Memory B cell (primary cell): ENCODE measurements around the gene POSTN.
"Not testable (repeated sequence)": the region's sequence is repeated elsewhere in the genome, so short reads cannot be mapped to it uniquely, and the experiment has no call there.

ENCODE experiments used
- ATAC-seq: fragments of 150-1000 bp; cut with Tn5 transposase; 2 replicates; pipeline ENCODE4 v1.10.0; 2021; ENCODE audit warnings: low read depth, mild to moderate bottlenecking, moderate library complexity
- DNase-seq, 2 donors: peaks; one replicate each; pipeline ENCODE4 v3.0.0; 2022; ENCODE audit warnings: low spot score in 2 of 2
- H3K27ac Mint-ChIP-seq: one replicate; pipeline ENCODE4 v1.8.0; 2022; ENCODE audit warnings: mild to moderate bottlenecking, moderate library complexity, mixed read lengths
- H3K27me3 Mint-ChIP-seq: one replicate; pipeline ENCODE4 v1.8.0; 2022; ENCODE audit warnings: mixed read lengths
- H3K36me3 Mint-ChIP-seq: one replicate; pipeline ENCODE4 v1.8.0; 2022; ENCODE audit warnings: mild to moderate bottlenecking, mixed read lengths
- H3K4me1 Mint-ChIP-seq: one replicate; pipeline ENCODE4 v1.8.0; 2022; ENCODE audit warnings: mixed read lengths
- H3K4me3 Mint-ChIP-seq: one replicate; pipeline ENCODE4 v1.8.0; 2022; ENCODE audit warnings: mild to moderate bottlenecking, moderate library complexity, mixed read lengths
- H3K9me3 Mint-ChIP-seq: one replicate; pipeline ENCODE4 v1.8.0; 2022; ENCODE audit warnings: mixed read lengths

POSTN gene

GRCh38 chr13:37565425-37565824 lies 33.1 kb downstream of the POSTN start:
- Mint-ChIP-seq H3K27me3 (no peaks in the 10 kb centered on the region), H3K36me3 (no peaks in the 10 kb centered on the region), H3K4me1 (no peaks in the 10 kb centered on the region), H3K9me3 (no peaks in the 10 kb centered on the region), H3K27ac (no peak overlapping the region), H3K4me3 (no peak overlapping the region)
- DNase-seq (no peak), ATAC-seq (no peak)

GRCh38 chr13:37561031-37561430 lies 37.5 kb downstream of the POSTN start:
- H3K9me3 Mint-ChIP-seq, result peaks cover 11% of the 10 kb centered on the region
- no peak for ATAC-seq
- DNase-seq, result no peak
- no peak overlapping the region for H3K27ac Mint-ChIP-seq
- H3K36me3 Mint-ChIP-seq, result no peaks in the 10 kb centered on the region
- H3K4me3 Mint-ChIP-seq, result no peak overlapping the region
- H3K4me1 Mint-ChIP-seq, result no peaks in the 10 kb centered on the region
- H3K27me3 Mint-ChIP-seq, result no peaks in the 10 kb centered on the region

- DNase-seq (no peak), ATAC-seq (no peak)
- Mint-ChIP-seq H3K27ac (no peak overlapping the region), H3K4me3 (no peak overlapping the region), H3K9me3 (peaks cover 11% of the 10 kb centered on the region), H3K4me1 (no peaks in the 10 kb centered on the region), H3K27me3 (no peaks in the 10 kb centered on the region), H3K36me3 (no peaks in the 10 kb centered on the region)
These were observed 38.0 kb downstream of the POSTN start for GRCh38 chr13:37560526-37560925.

GRCh38 chr13:37558766-37559165 lies 39.8 kb downstream of the POSTN start:
- H3K9me3 Mint-ChIP-seq, result peaks cover 14% of the 10 kb centered on the region
- not testable (repeated sequence) for ATAC-seq, H3K4me3 Mint-ChIP-seq

GRCh38 chr13:37546087-37546486 lies 52.5 kb downstream of the POSTN start:
- no peak for DNase-seq
- H3K36me3 Mint-ChIP-seq, result no peaks in the 10 kb centered on the region
- H3K9me3 Mint-ChIP-seq, result peaks cover 3% of the 10 kb centered on the region
- H3K27ac Mint-ChIP-seq, result no peak overlapping the region
- no peaks in the 10 kb centered on the region for H3K4me1 Mint-ChIP-seq
- no peaks in the 10 kb centered on the region for H3K27me3 Mint-ChIP-seq
- ATAC-seq, result no peak
- no peak overlapping the region for H3K4me3 Mint-ChIP-seq

More at GRCh38 chr13:37558766-37559165, 39.8 kb downstream of the POSTN start:
- DNase-seq, H3K4me1 Mint-ChIP-seq, H3K36me3 Mint-ChIP-seq, H3K27ac Mint-ChIP-seq, H3K27me3 Mint-ChIP-seq: not testable (repeated sequence)

GRCh38 chr13:37544995-37545394 lies 53.6 kb downstream of the POSTN start:
- Mint-ChIP-seq H3K4me3 (no peak overlapping the region), H3K27ac (no peak overlapping the region), H3K27me3 (no peaks in the 10 kb centered on the region), H3K36me3 (no peaks in the 10 kb centered on the region), H3K4me1 (no peaks in the 10 kb centered on the region), H3K9me3 (peaks cover 3% of the 10 kb centered on the region)
- DNase-seq (no peak), ATAC-seq (no peak)

GRCh38 chr13:37539976-37540605 lies 58.5 kb downstream of the POSTN start:
- Mint-ChIP-seq H3K27me3 (no peaks in the 10 kb centered on the region), H3K4me1 (no peaks in the 10 kb centered on the region), H3K36me3 (no peaks in the 10 kb centered on the region), H3K27ac (no peak overlapping the region), H3K4me3 (no peak overlapping the region), H3K9me3 (peaks cover 2% of the 10 kb centered on the region)
- DNase-seq (no peak), ATAC-seq (no peak)

GRCh38 chr13:37539170-37539569 lies 59.4 kb downstream of the POSTN start:
- DNase-seq (no peak), ATAC-seq (no peak)
- Mint-ChIP-seq H3K36me3 (no peaks in the 10 kb centered on the region), H3K27me3 (no peaks in the 10 kb centered on the region), H3K4me3 (no peak overlapping the region), H3K4me1 (no peaks in the 10 kb centered on the region), H3K27ac (no peak overlapping the region), H3K9me3 (peaks cover 2% of the 10 kb centered on the region)

GRCh38 chr13:37535501-37535900 lies 63.1 kb downstream of the POSTN start:
- Mint-ChIP-seq H3K9me3 (peaks cover 7% of the 10 kb centered on the region), H3K27me3 (no peaks in the 10 kb centered on the region), H3K36me3 (no peaks in the 10 kb centered on the region), H3K27ac (no peak overlapping the region), H3K4me1 (no peaks in the 10 kb centered on the region), H3K4me3 (no peak overlapping the region)
- DNase-seq (no peak), ATAC-seq (no peak)

- no peak for DNase-seq
- Mint-ChIP-seq H3K27me3 (no peaks in the 10 kb centered on the region), H3K9me3 (peaks cover 7% of the 10 kb centered on the region), H3K4me3 (no peak overlapping the region), H3K27ac (no peak overlapping the region), H3K4me1 (no peaks in the 10 kb centered on the region), H3K36me3 (no peaks in the 10 kb centered on the region)
- no peak for ATAC-seq
These were observed 63.9 kb downstream of the POSTN start for GRCh38 chr13:37534676-37535075.

GRCh38 chr13:37534181-37534580 lies 64.4 kb downstream of the POSTN start:
- no peak for ATAC-seq

GRCh38 chr13:37531049-37531448 lies 67.5 kb downstream of the POSTN start:
- no peak for ATAC-seq
- H3K4me1 Mint-ChIP-seq, result no peaks in the 10 kb centered on the region
- H3K4me3 Mint-ChIP-seq, result no peak overlapping the region
- H3K9me3 Mint-ChIP-seq, result peaks cover 8% of the 10 kb centered on the region
- no peaks in the 10 kb centered on the region for H3K27me3 Mint-ChIP-seq
- H3K36me3 Mint-ChIP-seq, result no peaks in the 10 kb centered on the region
- no peak for DNase-seq
- no peak overlapping the region for H3K27ac Mint-ChIP-seq

More at GRCh38 chr13:37534181-37534580, 64.4 kb downstream of the POSTN start:
- Mint-ChIP-seq H3K4me1 (no peaks in the 10 kb centered on the region), H3K36me3 (no peaks in the 10 kb centered on the region), H3K27ac (no peak overlapping the region), H3K9me3 (peaks cover 8% of the 10 kb centered on the region), H3K27me3 (no peaks in the 10 kb centered on the region), H3K4me3 (no peak overlapping the region)
- no peak for DNase-seq

- ATAC-seq, result no peak
- Mint-ChIP-seq H3K36me3 (no peaks in the 10 kb centered on the region), H3K4me1 (no peaks in the 10 kb centered on the region), H3K27ac (no peak overlapping the region), H3K4me3 (no peak overlapping the region), H3K9me3 (peaks cover 7% of the 10 kb centered on the region), H3K27me3 (no peaks in the 10 kb centered on the region)
- DNase-seq, result no peak
These were observed 68.7 kb downstream of the POSTN start for GRCh38 chr13:37529751-37530385.

GRCh38 chr13:37526710-37527473 lies 71.7 kb downstream of the POSTN start:
- Mint-ChIP-seq H3K4me3 (no peak overlapping the region), H3K9me3 (peaks cover 8% of the 10 kb centered on the region), H3K27me3 (no peaks in the 10 kb centered on the region), H3K4me1 (no peaks in the 10 kb centered on the region), H3K27ac (no peak overlapping the region), H3K36me3 (no peaks in the 10 kb centered on the region)
- DNase-seq, result no peak
- no peak for ATAC-seq
